Esophagus muscularis mucosa (tissue), 4 donors: ENCODE results near the gene TMEM169. TPM values are rescaled to one million over a fixed set of nuclear protein-coding genes. Genes with fewer than 3 reads are reported as not detected.

Source experiments
- DNase-seq: peaks from one replicate; pipeline ENCODE4 v3.0.0-alpha.2; 2017; ENCODE audit errors: extremely low spot score
- H3K27ac ChIP-seq, 4 donors: fragments of 200-600 bp; sonication (generic); replicated peaks in 1 of 4; 1 replicate in 3 of 4; 2 replicates in 1 of 4; pipeline ENCODE4 v1.5.1; 2016 to 2019; ENCODE audit warnings: mild to moderate bottlenecking in 1 of 4
- H3K27me3 ChIP-seq, 4 donors: fragments of 200-600 bp; sonication (generic); one replicate each; pipeline versions ENCODE4 v1.5.1 to v1.6.0; 2016 to 2019
- H3K36me3 ChIP-seq, 4 donors: fragments of 200-600 bp; sonication (generic); one replicate each; pipeline ENCODE4 v1.5.1; 2016 to 2019
- H3K4me1 ChIP-seq, 4 donors: fragments of 200-600 bp; sonication (generic); one replicate each; pipeline ENCODE4 v1.5.1; 2016 to 2019
- H3K4me3 ChIP-seq, 4 donors: fragments of 200-600 bp; sonication (generic); 1 replicate in 2 of 4; 2 replicates in 2 of 4; pipeline ENCODE4 v1.5.1; 2016 to 2019; ENCODE audit warnings: mild to moderate bottlenecking in 4 of 4, moderate library complexity in 1 of 4
- H3K9me3 ChIP-seq, 4 donors: fragments of 200-600 bp; sonication (generic); 1 replicate in 3 of 4; 2 replicates in 1 of 4; pipeline ENCODE4 v1.5.1; 2016 to 2019
- EP300 ChIP-seq: sonication (generic); formaldehyde crosslinking; IDR thresholded peaks from one replicate; pipeline ENCODE4 v1.6.1; 2017; ENCODE audit warnings: antibody characterized with exemption
- POLR2A ChIP-seq: fragments of 450-650 bp; IDR thresholded peaks from one replicate; pipeline ENCODE4 v1.6.1; 2017; ENCODE audit warnings: antibody characterized with exemption, moderate library complexity, mild to moderate bottlenecking, low read depth
- POLR2AphosphoS5 ChIP-seq, 2 donors: sonication (generic); formaldehyde crosslinking; IDR thresholded peaks; one replicate each; pipeline ENCODE4 v1.6.1; 2017; ENCODE audit warnings: antibody characterized with exemption in 2 of 2
- WGBS: methylation state at CpG from one replicate; pipeline ENCODE4 v1.1.5; 2018; 5-methylcytosine and 5-hydroxymethylcytosine counted together
- intact Hi-C: fragments of 100-400 bp; cut with DNase I; formaldehyde crosslinking; loops from one replicate; pipeline ENCODE4 v1.15.1; 2023
- total RNA-seq, 4 donors: library from RNA; depleted of rRNA; stranded (reverse); fragments of >200 nt; gene quantifications; one replicate each; pipeline versions ENCODE4 v1.1.0 to v1.2.1, GENCODE V29; 2016
- TF ChIP-seq, protein P1 (sequence below), 3 experiments: fragments of 200-600 bp in 2 of 3; fragments of 450-650 bp in 1 of 3; sonication (generic) in 2 of 3; IDR thresholded peaks; one replicate each; pipeline ENCODE4 v1.5.1; 2017 to 2019; ENCODE audit warnings: antibody characterized with exemption in 3 of 3, mild to moderate bottlenecking in 2 of 3, moderate library complexity in 1 of 3

Gene TMEM169
- total RNA-seq, 4 donors from 2014 or later: under 0.01 to 0.75 (median 0.51) TPM

- H3K27ac ChIP-seq: no peak overlapping the region
- TF ChIP-seq EP300 (no peak), POLR2AphosphoS5 (IDR thresholded peaks at IDR 0.05) (no peak), POLR2A (no peak)
- TF ChIP-seq, protein P1, sequence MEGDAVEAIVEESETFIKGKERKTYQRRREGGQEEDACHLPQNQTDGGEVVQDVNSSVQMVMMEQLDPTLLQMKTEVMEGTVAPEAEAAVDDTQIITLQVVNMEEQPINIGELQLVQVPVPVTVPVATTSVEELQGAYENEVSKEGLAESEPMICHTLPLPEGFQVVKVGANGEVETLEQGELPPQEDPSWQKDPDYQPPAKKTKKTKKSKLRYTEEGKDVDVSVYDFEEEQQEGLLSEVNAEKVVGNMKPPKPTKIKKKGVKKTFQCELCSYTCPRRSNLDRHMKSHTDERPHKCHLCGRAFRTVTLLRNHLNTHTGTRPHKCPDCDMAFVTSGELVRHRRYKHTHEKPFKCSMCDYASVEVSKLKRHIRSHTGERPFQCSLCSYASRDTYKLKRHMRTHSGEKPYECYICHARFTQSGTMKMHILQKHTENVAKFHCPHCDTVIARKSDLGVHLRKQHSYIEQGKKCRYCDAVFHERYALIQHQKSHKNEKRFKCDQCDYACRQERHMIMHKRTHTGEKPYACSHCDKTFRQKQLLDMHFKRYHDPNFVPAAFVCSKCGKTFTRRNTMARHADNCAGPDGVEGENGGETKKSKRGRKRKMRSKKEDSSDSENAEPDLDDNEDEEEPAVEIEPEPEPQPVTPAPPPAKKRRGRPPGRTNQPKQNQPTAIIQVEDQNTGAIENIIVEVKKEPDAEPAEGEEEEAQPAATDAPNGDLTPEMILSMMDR (IDR thresholded peaks at IDR 0.05): no peak
- H3K27me3 ChIP-seq: no peaks in the 10 kb centered on the region
- intact Hi-C loops: no loop called here
- H3K36me3 ChIP-seq: peaks cover 48 to 100% (median 91%) of the 10 kb centered on the region in 4 donors
- peaks cover 0 to 22% (median 8%) of the 10 kb centered on the region in 4 donors for H3K4me1 ChIP-seq
- WGBS: 96% methylated on average over 3 of the region's 3 CpGs
- no peak overlapping the region for H3K4me3 ChIP-seq
- no peaks in the 10 kb centered on the region for H3K9me3 ChIP-seq
- DNase-seq: no peak
Observed at GRCh38 chr2:216131175-216131926, 49.6 kb downstream of the TMEM169 start.

- Histone ChIP-seq H3K4me1 (peaks cover 0 to 22% (median 8%) of the 10 kb centered on the region in 4 donors), H3K36me3 (peaks cover 47 to 100% (median 90%) of the 10 kb centered on the region in 4 donors), H3K9me3 (no peaks in the 10 kb centered on the region), H3K27ac (no peak overlapping the region), H3K4me3 (no peak overlapping the region), H3K27me3 (no peaks in the 10 kb centered on the region)
- DNase-seq: no peak
- intact Hi-C loops: no loop called here
- TF ChIP-seq EP300: no peak
- no peak for TF ChIP-seq POLR2A
- TF ChIP-seq POLR2AphosphoS5 (IDR thresholded peaks at IDR 0.05): no peak
- TF ChIP-seq, protein P1 (IDR thresholded peaks at IDR 0.05): no peak
Observed at GRCh38 chr2:216132585-216132984, 50.9 kb downstream of the TMEM169 start.

DNA sequence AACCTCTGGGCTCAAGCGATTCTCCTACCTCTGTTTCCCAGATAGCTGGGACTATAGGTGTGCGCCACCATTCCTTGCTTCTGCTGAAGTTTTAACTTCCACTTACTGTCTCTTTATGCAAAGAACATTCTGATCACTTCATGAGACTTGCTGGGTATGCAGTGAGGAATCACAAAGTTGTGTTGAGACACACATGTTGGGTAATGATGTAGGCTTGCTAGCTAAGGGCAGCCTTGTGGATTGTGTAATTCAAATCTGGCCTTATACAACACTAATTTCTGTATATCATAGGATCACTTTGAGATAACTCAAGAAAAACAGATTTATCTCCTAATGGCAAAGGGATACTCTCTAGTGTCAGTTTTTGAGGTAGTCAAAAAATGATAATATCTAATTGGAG lies 51.7 kb downstream of the TMEM169 start:
- intact Hi-C loops: no loop called here
- no peak for DNase-seq
- WGBS: 100% methylated on average over 2 of the region's 2 CpGs
- TF ChIP-seq EP300 (no peak), POLR2AphosphoS5 (IDR thresholded peaks at IDR 0.05) (no peak), POLR2A (no peak)
- TF ChIP-seq, protein P1 (IDR thresholded peaks at IDR 0.05): no peak
- no peaks in the 10 kb centered on the region for H3K27me3 ChIP-seq
- no peak overlapping the region for H3K27ac ChIP-seq
- H3K4me3 ChIP-seq: no peak overlapping the region
- peaks cover 0 to 22% (median 8%) of the 10 kb centered on the region in 4 donors for H3K4me1 ChIP-seq
- peaks cover 54 to 100% (median 92%) of the 10 kb centered on the region in 4 donors for H3K36me3 ChIP-seq
- no peaks in the 10 kb centered on the region for H3K9me3 ChIP-seq

DNA sequence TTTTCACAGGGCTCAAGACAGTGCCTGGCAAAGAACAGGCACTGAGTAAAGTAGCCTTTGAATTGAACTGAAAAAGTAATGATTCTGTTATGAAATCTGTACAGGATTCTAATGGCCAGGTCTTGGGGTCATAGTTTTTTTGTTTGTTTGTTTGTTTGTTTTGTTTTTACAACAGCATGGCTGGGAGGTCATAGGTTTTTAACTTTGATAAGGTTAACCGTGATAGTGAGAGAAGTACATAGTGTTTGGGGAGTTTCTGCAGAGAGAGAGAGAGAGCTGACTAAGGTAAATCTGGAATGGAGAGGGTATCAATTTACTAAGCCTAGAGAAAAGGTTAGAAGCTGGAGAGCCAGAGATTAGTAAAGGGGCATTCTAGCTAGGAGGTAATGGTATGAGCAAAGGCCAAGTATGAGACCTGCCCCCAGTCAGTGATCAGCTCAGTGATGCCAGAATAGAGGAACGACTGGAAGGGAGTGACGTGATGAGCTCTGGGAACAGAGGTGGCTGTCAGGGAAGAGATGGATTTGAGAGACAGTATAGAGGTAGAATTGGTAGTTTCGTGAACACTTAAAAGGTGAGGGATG lies 53.3 kb downstream of the TMEM169 start:
- no peaks in the 10 kb centered on the region for H3K9me3 ChIP-seq
- peaks cover 0 to 8% (median 6%) of the 10 kb centered on the region in 4 donors for H3K4me1 ChIP-seq
- no peaks in the 10 kb centered on the region for H3K27me3 ChIP-seq
- 91% methylated on average over 4 of the region's 4 CpGs for WGBS
- no peak for TF ChIP-seq EP300
- TF ChIP-seq POLR2A: no peak
- TF ChIP-seq, protein P1 (IDR thresholded peaks at IDR 0.05): no peak
- no peak for TF ChIP-seq POLR2AphosphoS5 (IDR thresholded peaks at IDR 0.05)
- H3K36me3 ChIP-seq: peaks cover 66 to 100% (median 94%) of the 10 kb centered on the region in 4 donors
- intact Hi-C loops: no loop called here
- H3K4me3 ChIP-seq: no peak overlapping the region
- DNase-seq: no peak
- no peak overlapping the region for H3K27ac ChIP-seq
